OCI-LY7 (cell line): ENCODE data around the gene NEDD8.

Experiments used
- CTCF ChIP-seq: fragments of 200-600 bp; sonication (generic); conservative IDR thresholded peaks from 2 replicates; pipeline ENCODE4 v1.5.1; 2014; ENCODE audit warnings: mild to moderate bottlenecking, antibody characterized with exemption, low read length, moderate library complexity, mixed read lengths
- EZH2phosphoT487 ChIP-seq: fragments of 200-600 bp; sonication (generic); IDR thresholded peaks from 2 replicates; pipeline ENCODE4 v1.6.1; 2018; ENCODE audit warnings: low read depth, borderline replicate concordance, mild to moderate bottlenecking, mixed run types, antibody characterized with exemption, low read length, moderate library complexity, mixed read lengths

- TF ChIP-seq CTCF (no peak), EZH2phosphoT487 (no peak)
Measured at GRCh38 chr14:24212924-24213865, 19.0 kb downstream of the NEDD8 start, which contains the start of gene CHMP4A.
